ENCODE measurements around the gene RSPO3.
"Not testable (repeated sequence)": the region's sequence is repeated elsewhere in the genome, so short reads cannot be mapped to it uniquely, and the experiment has no call there.

RSPO3 gene

GRCh38 chr6:127118298-127119101 is at the start of gene RSPO3:
Gene RSPO3, plus strand, starts transcription at chr6:127118671. Its CDS starts 522 bp downstream, at chr6:127119193.
- no peak for DNase-seq (ENCODE audit: low read depth in 2 of 2)

GRCh38 chr6:127069659-127070279 is 48.7 kb upstream of the RSPO3 start:
- no peak for DNase-seq (ENCODE audit: low read depth in 2 of 2)

- DNase-seq (ENCODE audit: low read depth in 2 of 2) = no peak
Observed at GRCh38 chr6:127073222-127073621, 45.2 kb upstream of the RSPO3 start.

GRCh38 chr6:127076466-127076865 is 42.0 kb upstream of the RSPO3 start:
- no peak for DNase-seq (ENCODE audit: low read depth in 2 of 2)

GRCh38 chr6:127077886-127078285 is 40.6 kb upstream of the RSPO3 start:
- DNase-seq (ENCODE audit: low read depth in 2 of 2) = no peak

GRCh38 chr6:127078669-127079068 is 39.8 kb upstream of the RSPO3 start:
- DNase-seq (ENCODE audit: low read depth in 2 of 2) = no peak

- no peak for DNase-seq (ENCODE audit: low read depth in 2 of 2)
Observed at GRCh38 chr6:127079681-127080080, 38.8 kb upstream of the RSPO3 start.

GRCh38 chr6:127080081-127080480 is 38.4 kb upstream of the RSPO3 start:
- DNase-seq (ENCODE audit: low read depth in 2 of 2) = no peak

GRCh38 chr6:127083231-127083962 is 35.1 kb upstream of the RSPO3 start:
- DNase-seq (ENCODE audit: low read depth in 2 of 2) = no peak

GRCh38 chr6:127083963-127084310 is 34.5 kb upstream of the RSPO3 start:
- DNase-seq (ENCODE audit: low read depth in 2 of 2) = no peak

- DNase-seq (ENCODE audit: low read depth in 2 of 2) = no peak
Observed at GRCh38 chr6:127085181-127085580, 33.3 kb upstream of the RSPO3 start.

GRCh38 chr6:127090051-127090450 is 28.4 kb upstream of the RSPO3 start:
- DNase-seq (ENCODE audit: low read depth in 2 of 2) = no peak

- no peak for DNase-seq (ENCODE audit: low read depth in 2 of 2)
Observed at GRCh38 chr6:127092466-127092865, 26.0 kb upstream of the RSPO3 start.

GRCh38 chr6:127094791-127095190 is 23.7 kb upstream of the RSPO3 start:
- no peak for DNase-seq (ENCODE audit: low read depth in 2 of 2)

- no peak for DNase-seq (ENCODE audit: low read depth in 2 of 2)
Observed at GRCh38 chr6:127096167-127096566, 22.3 kb upstream of the RSPO3 start.

- not testable (repeated sequence) for DNase-seq (ENCODE audit: low read depth in 2 of 2)
Observed at GRCh38 chr6:127097442-127097841, 21.0 kb upstream of the RSPO3 start.

- DNase-seq (ENCODE audit: low read depth in 2 of 2) = no peak
Observed at GRCh38 chr6:127100510-127101140, 17.8 kb upstream of the RSPO3 start.

GRCh38 chr6:127102299-127102698 is 16.2 kb upstream of the RSPO3 start:
- DNase-seq (ENCODE audit: low read depth in 2 of 2) = no peak

GRCh38 chr6:127102859-127103258 is 15.6 kb upstream of the RSPO3 start:
- no peak for DNase-seq (ENCODE audit: low read depth in 2 of 2)

GRCh38 chr6:127103482-127103881 is 15.0 kb upstream of the RSPO3 start:
- DNase-seq (ENCODE audit: low read depth in 2 of 2) = no peak

- DNase-seq (ENCODE audit: low read depth in 2 of 2) = no peak
Observed at GRCh38 chr6:127107916-127108315, 10.6 kb upstream of the RSPO3 start.

GRCh38 chr6:127110712-127111111 is 7.8 kb upstream of the RSPO3 start:
- no peak for DNase-seq (ENCODE audit: low read depth in 2 of 2)
